HepG2 (cell line): ENCODE data around the gene RRAS2. TPM values are rescaled to one million over a fixed set of nuclear protein-coding genes. Genes with fewer than 3 reads are reported as not detected.

Experiments
- ATAC-seq: fragments of 200-7000 bp; cut with Tn5 transposase; 3 replicates; pipeline ENCODE4 v1.9.1; 2020; ENCODE audit warnings: mild to moderate bottlenecking, moderate library complexity
- BruUV-seq: library from RNA; stranded (reverse); fragments of 400-500 nt; replicated peaks from 2 replicates; lab custom pipeline; 2021; lab: Mats Ljungman, UMichigan
- CTCF ChIA-PET: fragments of 300-600 bp; formaldehyde crosslinking; extraction: SDS; loops from one replicate; lab custom pipeline; 2021; ENCODE audit warnings: low total read pairs, inconsistent platforms, low intra/inter-chr PET ratio; lab: Yijun Ruan, JAX
- POLR2A ChIA-PET: fragments of 350-600 bp; sonication (Branson Sonifier 250); formaldehyde crosslinking; loops from one replicate; lab custom pipeline; 2020; ENCODE audit warnings: antibody characterized with exemption, inconsistent platforms; lab: Yijun Ruan, JAX
- DNase-seq: peaks from one replicate; pipeline ENCODE4 v3.0.0-alpha.2; 2015; ENCODE audit warnings: low spot score
- FAIRE-seq: peaks from 3 replicates; lab custom pipeline; 2011; peaks lifted over from hg19 to GRCh38; lab: Jason Lieb, UNC
- H2AFZ ChIP-seq: one replicate; pipeline ENCODE4 v1.6.1; 2011; ENCODE audit warnings: low read length, inconsistent platforms
- H3K27ac ChIP-seq: fragments of 300-600 bp; 3 replicates; pipeline ENCODE4 v1.8.0; 2011; ENCODE audit warnings: mixed run types, mild to moderate bottlenecking, mixed read lengths, low read length, inconsistent platforms; ENCODE audit not compliant: insufficient read depth; ENCODE audit errors: extremely low read length
- H3K27me3 ChIP-seq, 2 experiments: fragments of 200-600 bp in 1 of 2; 2 replicates in 1 of 2; 3 replicates in 1 of 2; pipeline versions ENCODE4 v1.6.0 to v1.8.0; 2011; ENCODE audit warnings: low read length in 2 of 2, mild to moderate bottlenecking in 2 of 2, moderate library complexity in 2 of 2, inconsistent platforms in 1 of 2; ENCODE audit not compliant: insufficient read depth in 2 of 2, control insufficient read depth in 1 of 2
- H3K36me3 ChIP-seq, 2 experiments: fragments of 200-600 bp in 1 of 2; replicated peaks in 1 of 2; 2 replicates in 1 of 2; 3 replicates in 1 of 2; pipeline versions ENCODE4 v1.5.1 to v1.8.0; 2011; ENCODE audit warnings: low read length in 2 of 2, inconsistent platforms in 1 of 2; ENCODE audit not compliant: insufficient read depth in 2 of 2, control insufficient read depth in 1 of 2
- H3K4me1 ChIP-seq: 2 replicates; pipeline ENCODE4 v1.5.1; 2012; ENCODE audit warnings: low read length, inconsistent platforms; ENCODE audit not compliant: insufficient read depth
- H3K4me2 ChIP-seq: 2 replicates; pipeline ENCODE4 v1.6.0; 2011; ENCODE audit warnings: low read depth, low read length, inconsistent platforms
- H3K4me3 ChIP-seq, 3 experiments: fragments of 200-600 bp in 1 of 3; sonication (generic), shearing (Covaris generic) in 1 of 3; replicated peaks in 1 of 3; 2 replicates each; pipeline ENCODE4 v1.5.1; 2011 to 2016; ENCODE audit warnings: low read length in 3 of 3, inconsistent platforms in 2 of 3, low read depth in 2 of 3, mild to moderate bottlenecking in 2 of 3, control low read depth in 1 of 3, mixed read lengths in 1 of 3; ENCODE audit not compliant: insufficient read depth in 1 of 3
- H3K79me2 ChIP-seq: one replicate; pipeline ENCODE4 v1.6.1; 2011; ENCODE audit warnings: low read length, inconsistent platforms; ENCODE audit not compliant: insufficient read depth
- H3K9ac ChIP-seq: 2 replicates; pipeline ENCODE4 v1.6.0; 2011; ENCODE audit warnings: mild to moderate bottlenecking, low read depth, low read length, inconsistent platforms; ENCODE audit not compliant: insufficient read depth
- H3K9me3 ChIP-seq: 2 replicates; pipeline ENCODE4 v1.5.1; 2012; ENCODE audit warnings: mild to moderate bottlenecking, low read length
- H4K20me1 ChIP-seq: 2 replicates; pipeline ENCODE4 v1.6.0; 2011; ENCODE audit warnings: inconsistent platforms, mild to moderate bottlenecking, low read length, moderate library complexity; ENCODE audit not compliant: insufficient read depth
- AKAP8 ChIP-seq: sonication (generic); formaldehyde crosslinking; IDR thresholded peaks from 2 replicates; pipeline ENCODE4 v1.5.1; 2020; ENCODE audit warnings: mild to moderate bottlenecking, missing genetic modification reagents
- CHD2 ChIP-seq: IDR thresholded peaks from 2 replicates; pipeline ENCODE4 v1.6.1; 2011; ENCODE audit warnings: low read depth, low read length, improper control_type of control experiment
- GPN1 ChIP-seq: sonication (generic); formaldehyde crosslinking; IDR thresholded peaks from 2 replicates; pipeline ENCODE4 v1.5.1; 2020; ENCODE audit warnings: missing genetic modification reagents, borderline replicate concordance
- GTF3A ChIP-seq: sonication (generic); formaldehyde crosslinking; conservative IDR thresholded peaks from 2 replicates; pipeline ENCODE4 v1.4.0; 2020; ENCODE audit warnings: mild to moderate bottlenecking, missing genetic modification reagents
- HDAC1 ChIP-seq: sonication (generic); formaldehyde crosslinking; IDR thresholded peaks from 2 replicates; pipeline ENCODE4 v1.5.1; 2020; ENCODE audit warnings: mild to moderate bottlenecking, missing genetic modification reagents
- MXD4 ChIP-seq: IDR thresholded peaks from 2 replicates; pipeline ENCODE4 v1.6.1; 2016; ENCODE audit warnings: mild to moderate bottlenecking, missing biosample characterization, missing genetic modification reagents
- REPIN1 ChIP-seq: sonication (generic); formaldehyde crosslinking; IDR thresholded peaks from 2 replicates; pipeline ENCODE4 v1.8.0; 2022; ENCODE audit warnings: missing genetic modification reagents, low read depth, mild to moderate bottlenecking, borderline replicate concordance
- SMAD3 ChIP-seq: sonication (generic); formaldehyde crosslinking; IDR thresholded peaks from 2 replicates; pipeline ENCODE4 v1.4.0; 2020; ENCODE audit warnings: missing genetic modification reagents
- SRY ChIP-seq: sonication (generic); formaldehyde crosslinking; IDR thresholded peaks from 2 replicates; pipeline ENCODE4 v1.8.0; 2022; ENCODE audit warnings: mild to moderate bottlenecking, missing genetic modification reagents
- U2AF1 ChIP-seq: fragments of 200-400 bp; formaldehyde crosslinking; optimal IDR thresholded peaks from 2 replicates; pipeline ENCODE3; 2017; ENCODE audit warnings: mild to moderate bottlenecking, low read depth, low read length
- ZFP1 ChIP-seq: IDR thresholded peaks from 2 replicates; pipeline ENCODE4 v1.6.1; 2016
- ZNF460 ChIP-seq: sonication (generic); formaldehyde crosslinking; IDR thresholded peaks from 2 replicates; pipeline ENCODE4 v1.5.1; 2020; ENCODE audit warnings: missing genetic modification reagents, mild to moderate bottlenecking, borderline replicate concordance
- WGBS: methylation state at CpG from one replicate; pipeline ENCODE4 v1.1.6; 2017; ENCODE audit warnings: low lambda C conversion rate; 5-methylcytosine and 5-hydroxymethylcytosine counted together
- in situ Hi-C: cut with HindIII; loops from 2 replicates; pipeline ENCODE4 v1.10.0; 2017; ENCODE audit warnings: low pct_unique_long_range_greater_than_20kb; ENCODE audit not compliant: extremely low pct_ligation_motif_present
- intact Hi-C: fragments of 100-400 bp; cut with micrococcal nuclease; formaldehyde crosslinking; loops from one replicate; pipeline ENCODE4 v1.10.0; 2022; ENCODE audit not compliant: unreplicated experiment
- polyA plus RNA-seq, 8 experiments: library from polyadenylated mRNA; depleted of rRNA in 3 of 8; stranded (reverse) in 7 of 8; unstranded in 1 of 8; fragments of >200 nt; fragmentation: Illumina TruSeq in 4 of 8; extraction: Trizol in 4 of 8; gene quantifications; 2 replicates each; pipeline versions ENCODE4 v1.2.1 to v1.2.3, GENCODE V29; 2011 to 2016; ENCODE audit warnings: low read depth in 4 of 8, missing spikeins in 1 of 8, mixed read lengths in 1 of 8; ENCODE audit not compliant: insufficient read depth in 1 of 8
- total RNA-seq, 5 experiments: library from RNA; depleted of rRNA; stranded (reverse); fragments of >200 nt; fragmentation: Illumina TruSeq; extraction: Trizol; gene quantifications; 2 replicates each; pipeline ENCODE4 v1.2.3, GENCODE V29; 2016; ENCODE audit warnings: low read depth in 1 of 5
- TF ChIP-seq, protein P1 (sequence below): IDR thresholded peaks from 2 replicates; pipeline ENCODE4 v1.6.1; 2012; ENCODE audit warnings: inconsistent platforms
- TF ChIP-seq, protein P2 (sequence below): IDR thresholded peaks from 2 replicates; pipeline ENCODE4 v1.6.1; 2012; ENCODE audit warnings: low read depth, low read length, improper control_type of control experiment

Gene RRAS2
- total and polyA plus RNA-seq, 2 of the 13 experiments (the other 11 are each of a cell fraction or from before 2014, with no cell fraction given), result 19.0 to 44.1 TPM

DNA sequence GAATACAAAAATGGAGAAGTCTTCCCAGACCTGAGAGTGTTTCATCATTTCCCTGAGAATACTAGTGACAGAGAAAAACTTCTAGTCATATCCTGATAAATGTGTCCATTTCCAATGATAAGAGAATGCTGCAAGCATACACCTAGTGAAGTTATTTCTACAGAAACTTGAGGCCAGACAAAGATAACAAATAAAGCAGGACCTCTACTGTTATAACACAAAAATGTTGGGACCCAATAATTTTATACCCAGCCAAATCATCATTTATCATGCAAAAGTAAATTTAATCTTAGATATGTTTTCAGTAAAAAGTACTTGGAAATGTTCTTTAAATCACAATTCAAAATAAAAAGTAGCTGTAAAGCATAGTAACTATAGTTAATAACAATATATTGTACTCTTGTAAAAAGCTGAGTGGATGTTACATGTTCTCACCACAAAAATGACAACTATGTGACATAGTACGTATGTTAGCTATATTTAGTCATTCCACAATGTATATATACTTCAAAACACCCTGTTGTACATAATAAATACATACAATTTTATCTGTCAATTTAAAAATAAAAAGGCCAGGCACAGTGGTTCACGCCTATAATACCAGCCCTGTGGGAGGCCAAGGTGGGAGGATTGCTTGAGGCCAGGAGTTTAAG lies 12.6 kb downstream of the RRAS2 start:
- intact Hi-C loops, result no loop called here
- ATAC-seq, result no peak
- H3K79me2 ChIP-seq, result peaks cover 81% of the 10 kb centered on the region
- H3K4me3 ChIP-seq, result no peak overlapping the region
- POLR2A ChIA-PET, result no interaction called here
- H3K27ac ChIP-seq, result no peak overlapping the region
- WGBS, result 97% methylated on average over 2 of the region's 2 CpGs
- H2AFZ ChIP-seq, result no peak overlapping the region
- no peaks in the 10 kb centered on the region for H4K20me1 ChIP-seq
- no peak overlapping the region for H3K4me2 ChIP-seq
- H3K9me3 ChIP-seq, result peaks cover 10% of the 10 kb centered on the region; the same call in 1 of the 2 replicates
- TF ChIP-seq CHD2, result no peak
- peak; percentile 94; the same call in 1 of the 2 replicates for TF ChIP-seq ZFP1
- TF ChIP-seq, all 625 proteins: peak for 1
- Histone ChIP-seq H3K27me3 (no peaks in the 10 kb centered on the region), H3K4me1 (peaks cover 22% of the 10 kb centered on the region), H3K36me3 (no peaks in the 10 kb centered on the region; a peak in 1 of 5 replicates), H3K9ac (no peak overlapping the region)
- CTCF ChIA-PET, result no interaction called here
- FAIRE-seq (no peak), DNase-seq (no peak)
- no TSS peak for BruUV-seq
- in situ Hi-C loops, result no loop called here

DNA sequence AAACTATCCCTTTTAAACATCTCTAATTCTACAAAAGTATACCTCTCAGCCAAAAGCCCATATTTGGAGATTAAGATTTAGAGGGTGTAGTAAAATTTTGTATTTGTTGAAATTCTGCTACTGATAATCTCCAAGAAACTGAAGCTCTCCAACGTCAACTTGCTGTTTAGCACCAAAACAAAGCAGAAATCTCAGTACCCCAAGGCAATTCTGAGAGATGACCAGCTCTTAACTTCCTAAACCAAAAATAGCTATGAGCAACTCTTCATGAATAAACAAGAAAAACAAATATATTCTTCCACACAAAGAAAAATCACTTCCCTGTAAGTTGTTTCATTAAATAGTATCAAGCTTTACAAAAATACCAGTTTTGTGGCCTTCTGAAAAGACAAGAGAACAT lies 13.3 kb downstream of the RRAS2 start:
- in situ Hi-C loops, result no loop called here
- no peak for ATAC-seq
- POLR2A ChIA-PET, result no interaction called here
- Histone ChIP-seq H3K9me3 (peaks cover 10% of the 10 kb centered on the region; the same call in 1 of the 2 replicates), H3K27me3 (no peaks in the 10 kb centered on the region), H3K9ac (no peak overlapping the region), H3K4me3 (no peak overlapping the region), H3K27ac (no peak overlapping the region), H3K4me2 (no peak overlapping the region), H4K20me1 (no peaks in the 10 kb centered on the region), H3K4me1 (peaks cover 21% of the 10 kb centered on the region), H3K79me2 (peaks cover 79% of the 10 kb centered on the region), H3K36me3 (no peaks in the 10 kb centered on the region; a peak in 1 of 5 replicates), H2AFZ (no peak overlapping the region)
- 100% methylated on average over 1 of the region's 1 CpG for WGBS
- no peak for FAIRE-seq
- TF ChIP-seq GPN1 (CRISPR knock-in tag), result no peak
- TF ChIP-seq, protein P1, sequence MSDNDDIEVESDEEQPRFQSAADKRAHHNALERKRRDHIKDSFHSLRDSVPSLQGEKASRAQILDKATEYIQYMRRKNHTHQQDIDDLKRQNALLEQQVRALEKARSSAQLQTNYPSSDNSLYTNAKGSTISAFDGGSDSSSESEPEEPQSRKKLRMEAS, result no peak
- no peak for TF ChIP-seq GTF3A (CRISPR knock-in tag)
- TF ChIP-seq SMAD3 (CRISPR knock-in tag), result no peak
- TF ChIP-seq HDAC1 (CRISPR knock-in tag), result no peak
- TF ChIP-seq REPIN1 (CRISPR knock-in tag), result no peak
- TF ChIP-seq AKAP8 (CRISPR knock-in tag), result no peak
- TF ChIP-seq, protein P2, sequence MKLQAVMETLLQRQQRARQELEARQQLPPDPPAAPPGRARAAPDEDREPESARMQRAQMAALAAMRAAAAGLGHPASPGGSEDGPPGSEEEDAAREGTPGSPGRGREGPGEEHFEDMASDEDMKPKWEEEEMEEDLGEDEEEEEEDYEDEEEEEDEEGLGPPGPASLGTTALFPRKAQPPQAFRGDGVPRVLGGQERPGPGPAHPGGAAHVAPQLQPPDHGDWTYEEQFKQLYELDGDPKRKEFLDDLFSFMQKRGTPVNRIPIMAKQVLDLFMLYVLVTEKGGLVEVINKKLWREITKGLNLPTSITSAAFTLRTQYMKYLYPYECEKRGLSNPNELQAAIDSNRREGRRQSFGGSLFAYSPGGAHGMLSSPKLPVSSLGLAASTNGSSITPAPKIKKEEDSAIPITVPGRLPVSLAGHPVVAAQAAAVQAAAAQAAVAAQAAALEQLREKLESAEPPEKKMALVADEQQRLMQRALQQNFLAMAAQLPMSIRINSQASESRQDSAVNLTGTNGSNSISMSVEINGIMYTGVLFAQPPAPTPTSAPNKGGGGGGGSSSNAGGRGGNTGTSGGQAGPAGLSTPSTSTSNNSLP, result no peak
- no peak for TF ChIP-seq MXD4 (CRISPR knock-in tag)
- TF ChIP-seq U2AF1, result no peak
- no peak for TF ChIP-seq ZNF460 (CRISPR knock-in tag)
- TF ChIP-seq SRY, result no peak
- CTCF ChIA-PET, result no interaction called here
- DNase-seq, result no peak
- intact Hi-C loops, result no loop called here
- BruUV-seq, result no TSS peak
